ENCODE results near the gene B4GALT3.
A peak's percentile ranks its signal among the peaks of the same experiment; 100 is the strongest.

B4GALT3 gene

DNA sequence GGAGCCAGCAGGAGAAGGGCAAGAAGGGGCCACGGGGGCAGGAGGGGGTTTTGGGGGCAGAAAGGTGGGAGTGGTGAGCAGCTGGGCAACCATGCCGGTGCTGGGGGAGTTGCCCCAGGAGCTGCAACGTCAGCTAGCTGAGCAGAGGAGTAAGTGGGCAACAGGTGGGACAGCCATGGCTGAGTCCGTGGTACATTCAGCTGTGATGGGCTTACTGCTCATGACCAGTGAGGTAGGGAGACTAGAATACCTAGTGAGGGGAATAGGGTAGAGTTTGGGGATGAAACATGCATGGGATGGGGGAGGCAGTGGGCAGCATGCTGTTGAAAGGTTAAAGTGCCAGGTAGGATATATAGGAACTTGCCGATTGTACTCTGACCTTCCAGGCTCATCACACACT is 15.7 kb downstream of the B4GALT3 start:
- DNase-seq (ENCODE audit: low spot score) = no peak

- no peak for DNase-seq (ENCODE audit: low spot score)
These were observed 16.6 kb downstream of the B4GALT3 start for GRCh38 chr1:161160671-161161145.

- no peak for DNase-seq (ENCODE audit: low spot score)
These were observed 17.4 kb downstream of the B4GALT3 start for GRCh38 chr1:161159913-161160243.

GRCh38 chr1:161159087-161159912 is 18.0 kb downstream of the B4GALT3 start, which contains the start of gene USP21:
Gene USP21 (plus strand): TSS chr1:161159500. CDS start chr1:161160641, 1,141 bp downstream.
- peak; percentile 94 for DNase-seq (ENCODE audit: low spot score)

DNA sequence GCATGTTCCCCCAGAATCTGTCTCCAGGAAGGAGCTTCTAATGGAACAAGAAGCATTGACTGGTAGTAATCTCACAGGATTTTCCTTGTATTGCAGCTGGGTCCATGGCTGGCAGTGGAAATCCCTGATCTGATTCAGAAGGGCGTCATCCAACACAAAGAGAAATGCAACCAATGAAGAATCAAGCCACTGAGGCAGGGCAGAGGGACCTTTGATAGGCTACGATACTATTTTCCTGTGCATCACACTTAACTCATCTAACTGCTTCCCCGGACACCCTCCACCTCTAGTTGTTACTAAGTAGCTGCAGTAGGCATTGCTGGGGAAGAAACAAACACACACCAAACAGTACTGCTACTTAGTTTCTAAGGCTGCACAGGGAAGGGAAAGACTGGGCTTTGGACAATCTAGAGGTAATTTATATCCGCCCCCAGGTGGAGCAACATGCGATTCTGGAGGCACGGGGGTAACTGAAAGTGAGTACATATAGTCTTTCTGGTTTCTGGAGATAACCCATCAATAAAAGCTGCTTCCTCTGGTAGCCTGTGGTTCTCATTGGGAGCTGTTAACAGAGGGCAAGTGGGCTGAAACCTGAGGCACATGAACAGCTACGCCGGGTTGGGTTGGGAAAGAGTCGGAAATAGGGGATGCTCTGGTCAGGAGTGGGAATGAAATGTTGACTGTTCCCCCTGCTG is 18.8 kb downstream of the B4GALT3 start:
- DNase-seq (ENCODE audit: low spot score) = no peak

GRCh38 chr1:161157867-161158266 is 19.4 kb downstream of the B4GALT3 start:
- DNase-seq (ENCODE audit: low spot score) = no peak

DNA sequence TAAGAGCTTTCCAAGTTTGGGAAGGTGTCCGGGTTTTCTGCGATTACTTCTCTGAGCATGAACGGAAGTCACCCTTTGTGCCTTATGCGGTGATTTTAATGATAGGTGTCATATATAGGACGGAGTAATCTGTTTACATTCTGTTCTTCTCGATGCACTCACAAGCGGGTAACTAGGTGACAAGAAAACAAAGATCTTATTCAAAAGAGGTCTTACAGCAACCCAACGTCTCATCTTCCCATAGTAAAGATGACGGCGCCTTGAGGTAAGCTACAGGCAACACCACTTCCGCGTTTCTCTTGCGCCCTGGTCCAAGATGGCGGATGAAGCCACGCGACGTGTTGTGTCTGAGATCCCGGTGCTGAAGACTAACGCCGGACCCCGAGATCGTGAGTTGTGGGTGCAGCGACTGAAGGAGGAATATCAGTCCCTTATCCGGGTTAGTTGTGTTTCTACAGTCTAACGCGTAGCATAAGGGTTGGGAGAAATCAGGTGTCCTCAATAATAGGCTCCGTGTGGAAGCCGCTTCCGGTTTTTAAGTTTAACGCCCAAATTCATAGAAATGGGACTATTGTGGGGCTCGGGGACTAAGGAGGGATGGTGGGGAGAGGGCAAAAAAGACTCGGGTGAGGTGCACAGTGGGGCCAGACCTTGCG is 23.5 kb downstream of the B4GALT3 start, which contains the start of gene UFC1:
Gene UFC1 (plus strand): TSS at position 297 of the 656 bp plus-strand sequence. CDS start 20 bp downstream, at position 317.
- peak; percentile 91 for DNase-seq (ENCODE audit: low spot score)

DNA sequence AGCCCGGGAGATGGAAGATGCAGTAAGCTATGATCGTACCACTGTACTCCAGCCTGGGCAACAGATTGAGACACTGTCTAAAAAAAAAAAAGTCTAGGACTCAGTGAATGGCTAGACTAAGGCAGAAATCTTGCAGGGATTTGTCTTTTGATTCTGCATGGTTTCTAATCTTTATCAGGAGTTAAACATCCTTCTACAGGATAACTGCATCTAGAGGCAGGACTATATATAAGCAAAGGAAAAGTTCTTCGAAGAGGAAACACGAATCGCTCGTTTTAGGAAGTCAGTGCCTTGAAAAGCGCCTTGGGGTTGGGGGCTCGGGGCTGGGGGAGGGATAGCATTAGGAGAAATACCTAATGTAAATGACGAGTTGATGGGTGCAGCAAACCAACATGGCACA is 24.1 kb downstream of the B4GALT3 start:
- DNase-seq (ENCODE audit: low spot score) = no peak

DNA sequence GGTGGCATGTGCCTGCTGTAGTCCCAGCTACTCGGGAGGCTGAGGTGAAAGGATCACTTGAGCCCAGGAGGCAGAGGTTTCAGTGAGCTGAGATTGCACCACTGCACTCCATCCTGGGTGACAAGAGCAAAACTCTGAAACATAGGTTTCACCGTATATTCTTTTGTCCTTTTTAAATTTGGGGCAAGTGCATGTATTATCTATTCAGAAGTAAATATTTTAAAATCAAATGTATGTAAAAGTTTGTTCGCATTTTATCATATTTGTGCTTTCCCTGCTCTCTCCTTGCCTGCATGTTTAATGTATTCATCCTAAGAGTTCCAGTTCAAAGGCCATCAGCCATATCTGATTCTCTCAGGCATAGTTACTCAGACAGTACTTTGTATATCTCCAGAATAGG is 31.5 kb downstream of the B4GALT3 start:
- DNase-seq (ENCODE audit: low spot score) = no peak

GRCh38 chr1:161140755-161141400 is 36.4 kb downstream of the B4GALT3 start:
- DNase-seq (ENCODE audit: low spot score) = no peak

DNA sequence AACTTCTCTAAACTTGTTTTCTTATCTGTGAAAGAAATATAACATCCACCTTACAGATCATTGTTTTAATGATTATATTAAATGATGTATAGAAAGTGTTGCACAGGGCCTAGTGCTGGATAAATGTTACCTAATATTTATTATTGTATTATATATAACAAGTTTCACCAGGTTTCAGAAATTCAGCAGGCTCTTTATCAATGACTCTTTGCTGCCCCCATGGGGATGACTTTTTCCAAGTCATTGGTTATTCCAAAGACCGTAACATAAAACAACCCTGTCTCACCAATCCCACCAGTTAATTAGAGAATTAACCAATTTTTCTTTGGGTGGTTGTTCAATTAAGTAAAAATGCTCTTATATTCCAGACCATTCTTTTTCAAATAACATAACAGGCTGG is 37.5 kb downstream of the B4GALT3 start:
- DNase-seq (ENCODE audit: low spot score) = peak; percentile 63

- no peak for DNase-seq (ENCODE audit: low spot score)
These were observed 38.9 kb downstream of the B4GALT3 start for GRCh38 chr1:161138431-161138830.

- DNase-seq (ENCODE audit: low spot score) = no peak
These were observed 39.4 kb downstream of the B4GALT3 start for GRCh38 chr1:161137881-161138280.

GRCh38 chr1:161133220-161133740 is 44.0 kb downstream of the B4GALT3 start:
- no peak for DNase-seq (ENCODE audit: low spot score)

DNA sequence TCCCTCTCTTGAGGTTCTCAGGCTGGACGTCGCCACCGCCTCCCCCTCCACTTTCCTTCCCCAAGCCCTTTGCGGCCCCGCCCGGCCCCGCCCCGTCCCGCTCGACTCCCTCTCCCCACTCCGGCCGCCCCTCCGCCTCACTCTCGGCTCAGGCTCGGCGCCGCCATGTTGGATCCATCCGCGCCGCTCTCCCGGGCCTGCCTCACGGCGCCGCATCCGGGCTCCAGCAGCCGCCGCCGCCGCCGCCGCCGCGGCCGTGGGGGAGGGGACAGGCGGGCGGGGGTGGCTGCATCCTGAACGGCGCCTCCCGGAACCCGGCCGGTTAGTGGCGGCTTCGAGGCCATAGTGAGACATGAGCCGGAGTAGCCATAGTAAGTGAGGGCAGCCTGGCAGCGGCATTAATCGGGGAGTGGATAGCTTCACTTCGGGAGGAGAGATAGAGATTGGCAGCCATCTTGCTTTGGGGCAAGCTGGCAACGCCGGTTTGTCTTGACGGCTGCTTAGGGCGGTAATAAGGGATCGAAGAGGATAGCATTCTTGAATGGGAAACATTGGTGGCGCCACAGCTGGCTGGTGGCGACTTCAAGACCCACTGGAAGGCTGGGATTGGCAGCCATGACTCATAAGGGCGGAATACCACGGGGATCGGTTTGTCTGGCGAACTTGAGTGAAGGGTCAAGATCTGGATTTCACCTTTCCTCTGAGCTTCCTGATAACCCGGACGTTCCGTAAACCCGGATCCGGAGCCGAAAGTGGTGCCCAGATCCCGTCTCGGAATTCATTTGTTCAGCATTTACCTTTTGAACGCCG is 44.7 kb downstream of the B4GALT3 start, which contains the start of gene DEDD:
Gene DEDD (minus strand): TSS at position 258 of the 810 bp plus-strand sequence. CDS start 8,205 bp downstream, outside the sequence.
- peak; percentile 94 for DNase-seq (ENCODE audit: low spot score)

DNA sequence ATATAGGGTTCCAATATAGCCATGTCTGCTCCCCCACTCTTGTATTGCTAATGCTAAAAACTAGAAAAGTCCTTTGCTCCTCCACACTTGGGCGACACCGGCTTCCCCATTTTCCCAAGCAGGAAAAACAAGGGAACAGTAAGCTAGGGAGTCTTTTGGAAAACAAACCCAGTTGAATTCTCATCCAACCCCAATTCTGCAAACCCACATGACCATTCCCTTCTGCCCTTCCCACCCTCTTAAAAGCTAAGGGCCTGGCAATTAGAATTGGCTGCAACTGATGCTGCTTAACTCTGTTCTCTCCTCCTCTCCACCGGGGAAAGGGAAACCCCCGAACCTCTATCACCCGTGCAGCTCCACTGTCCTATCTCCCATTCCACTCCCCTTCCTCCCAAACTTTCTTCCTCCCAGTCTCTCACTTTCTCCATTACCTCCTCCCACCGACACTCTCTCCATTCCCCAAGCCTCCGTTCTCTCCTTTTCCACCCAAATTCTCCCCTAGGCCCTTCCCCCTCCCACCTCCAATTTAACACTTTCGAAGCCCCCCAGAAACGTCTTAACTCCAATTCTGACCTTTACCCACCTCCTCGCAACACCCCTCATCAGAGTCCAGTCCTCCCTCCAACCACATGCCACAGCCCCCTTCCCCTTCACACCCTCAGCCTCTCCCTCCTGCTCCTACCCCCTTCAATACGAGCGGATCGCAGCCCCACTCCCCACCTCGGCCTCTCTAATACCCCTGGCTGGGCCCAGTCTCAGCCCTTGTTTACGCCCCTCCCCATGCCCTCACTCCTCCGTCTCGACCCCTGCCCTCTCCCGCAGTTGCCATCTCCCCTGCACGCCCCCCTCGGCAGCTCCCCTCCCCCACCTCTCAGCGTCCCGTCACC is 45.5 kb downstream of the B4GALT3 start:
- no peak for DNase-seq (ENCODE audit: low spot score)

- no peak for DNase-seq (ENCODE audit: low spot score)
These were observed 47.0 kb downstream of the B4GALT3 start for GRCh38 chr1:161130266-161130665.

DNA sequence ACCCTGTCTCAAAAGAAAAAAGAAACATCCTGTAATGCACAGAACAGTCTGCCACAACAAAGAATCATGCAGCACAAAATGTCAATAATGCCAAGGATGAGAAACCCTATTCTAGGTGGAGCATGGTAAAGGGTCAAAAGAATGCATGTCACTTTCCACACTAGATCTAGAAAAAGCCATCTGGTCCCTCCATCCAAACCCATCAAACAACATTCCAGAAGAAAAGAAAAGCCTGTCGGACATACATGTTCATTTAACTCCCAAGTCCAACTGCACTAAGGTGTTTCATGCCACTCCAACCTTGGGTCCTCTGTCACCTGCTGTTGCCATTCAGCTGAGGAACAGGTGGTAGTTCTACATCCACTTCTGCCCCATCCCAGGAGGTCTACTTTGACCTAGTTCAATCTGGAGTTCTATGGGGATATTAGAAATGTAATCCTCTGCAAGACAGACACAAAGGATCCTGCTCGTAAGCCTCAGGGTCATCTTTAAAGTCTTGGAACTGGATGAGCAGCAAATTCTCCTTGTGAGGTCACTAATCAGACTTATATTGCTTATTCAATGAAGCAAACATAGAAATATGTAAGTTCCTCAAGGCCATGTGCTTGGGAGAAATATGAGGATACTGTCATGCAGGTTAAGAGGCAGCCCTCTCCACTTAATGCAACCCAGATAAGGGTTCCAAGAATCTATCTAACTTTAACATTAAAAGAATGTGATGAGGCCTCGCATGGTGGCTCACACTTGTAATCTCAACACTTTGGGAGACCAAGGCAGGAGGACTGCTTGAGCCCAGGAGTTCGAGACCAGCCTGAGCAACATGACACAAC is 48.5 kb downstream of the B4GALT3 start:
- no peak for DNase-seq (ENCODE audit: low spot score)

DNA sequence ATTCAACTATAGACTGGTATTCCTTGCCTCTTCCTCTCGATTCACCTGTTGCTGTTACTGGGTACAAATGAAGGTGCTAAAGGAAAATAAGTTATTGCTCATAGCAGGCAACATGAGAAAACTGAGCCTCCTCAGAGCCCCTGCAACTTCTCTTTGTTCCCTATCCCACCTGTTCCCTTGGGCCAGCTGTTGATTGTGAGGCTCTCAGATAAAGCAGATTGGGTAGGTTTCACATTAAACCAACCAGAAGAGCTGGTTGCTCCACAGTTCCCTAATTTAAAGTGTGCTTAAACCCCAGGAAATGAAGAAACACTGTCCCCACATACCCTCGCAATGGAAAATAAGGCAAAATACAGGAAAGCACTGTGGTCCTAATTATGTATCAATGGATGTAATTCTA is 49.7 kb downstream of the B4GALT3 start:
- no peak for DNase-seq (ENCODE audit: low spot score)
